Adrenal gland (tissue), 5 donors: ENCODE data around the gene TRPM8.

Source experiments
- POLR2A ChIP-seq, 2 donors: fragments of 450-650 bp; IDR thresholded peaks; one replicate each; pipeline ENCODE4 v1.6.1; 2017; ENCODE audit warnings: antibody characterized with exemption in 2 of 2, mild to moderate bottlenecking in 2 of 2, moderate library complexity in 1 of 2
- TF ChIP-seq, protein P1 (sequence below), 6 experiments: fragments of 450-650 bp in 4 of 6; fragments of 200-600 bp in 2 of 6; sonication (generic) in 1 of 6; IDR thresholded peaks; 1 replicate in 5 of 6; 2 replicates in 1 of 6; pipeline versions ENCODE4 v1.5.1 to v1.8.0; 2016 to 2021; ENCODE audit warnings: antibody characterized with exemption in 6 of 6, mild to moderate bottlenecking in 2 of 6, moderate library complexity in 1 of 6
- donor health status: DM: no; HTN: no; CAD: no.

DNA sequence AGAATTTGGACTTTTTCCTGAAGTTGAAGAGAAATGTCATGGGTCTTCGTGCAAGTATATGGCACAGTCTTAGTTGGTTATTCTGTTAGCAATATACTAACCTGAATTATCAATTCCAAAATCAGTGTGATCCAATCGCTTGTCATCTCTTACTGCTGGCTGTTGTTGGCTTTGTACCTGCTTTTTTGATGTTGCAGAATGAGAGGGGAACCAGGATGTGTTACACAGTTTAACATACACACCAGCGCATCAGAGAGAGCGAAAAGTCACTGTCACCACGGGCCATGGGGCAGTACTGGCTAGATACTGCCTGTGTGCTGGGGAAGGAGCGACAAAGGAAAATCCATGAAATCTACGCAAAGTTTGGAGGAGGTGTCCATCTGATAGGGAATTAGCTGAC lies 74.0 kb downstream of the TRPM8 start:
- TF ChIP-seq, protein P1, sequence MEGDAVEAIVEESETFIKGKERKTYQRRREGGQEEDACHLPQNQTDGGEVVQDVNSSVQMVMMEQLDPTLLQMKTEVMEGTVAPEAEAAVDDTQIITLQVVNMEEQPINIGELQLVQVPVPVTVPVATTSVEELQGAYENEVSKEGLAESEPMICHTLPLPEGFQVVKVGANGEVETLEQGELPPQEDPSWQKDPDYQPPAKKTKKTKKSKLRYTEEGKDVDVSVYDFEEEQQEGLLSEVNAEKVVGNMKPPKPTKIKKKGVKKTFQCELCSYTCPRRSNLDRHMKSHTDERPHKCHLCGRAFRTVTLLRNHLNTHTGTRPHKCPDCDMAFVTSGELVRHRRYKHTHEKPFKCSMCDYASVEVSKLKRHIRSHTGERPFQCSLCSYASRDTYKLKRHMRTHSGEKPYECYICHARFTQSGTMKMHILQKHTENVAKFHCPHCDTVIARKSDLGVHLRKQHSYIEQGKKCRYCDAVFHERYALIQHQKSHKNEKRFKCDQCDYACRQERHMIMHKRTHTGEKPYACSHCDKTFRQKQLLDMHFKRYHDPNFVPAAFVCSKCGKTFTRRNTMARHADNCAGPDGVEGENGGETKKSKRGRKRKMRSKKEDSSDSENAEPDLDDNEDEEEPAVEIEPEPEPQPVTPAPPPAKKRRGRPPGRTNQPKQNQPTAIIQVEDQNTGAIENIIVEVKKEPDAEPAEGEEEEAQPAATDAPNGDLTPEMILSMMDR (IDR thresholded peaks at IDR 0.05), result no peak
- no peak for TF ChIP-seq POLR2A (IDR thresholded peaks at IDR 0.05)
